Hippocampal formation (tissue), 2 donors: Measurements from ENCODE around the gene BARX1.
"Not testable (repeated sequence)": the region's sequence is repeated elsewhere in the genome, so short reads cannot be mapped to it uniquely, and the experiment has no call there.

Source experiments
- DNase-seq, 2 donors: peaks; one replicate each; lab custom pipeline; 2025; lab: John Stamatoyannopoulos, UW

The BARX1 gene, protein sequence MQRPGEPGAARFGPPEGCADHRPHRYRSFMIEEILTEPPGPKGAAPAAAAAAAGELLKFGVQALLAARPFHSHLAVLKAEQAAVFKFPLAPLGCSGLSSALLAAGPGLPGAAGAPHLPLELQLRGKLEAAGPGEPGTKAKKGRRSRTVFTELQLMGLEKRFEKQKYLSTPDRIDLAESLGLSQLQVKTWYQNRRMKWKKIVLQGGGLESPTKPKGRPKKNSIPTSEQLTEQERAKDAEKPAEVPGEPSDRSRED

DNA sequence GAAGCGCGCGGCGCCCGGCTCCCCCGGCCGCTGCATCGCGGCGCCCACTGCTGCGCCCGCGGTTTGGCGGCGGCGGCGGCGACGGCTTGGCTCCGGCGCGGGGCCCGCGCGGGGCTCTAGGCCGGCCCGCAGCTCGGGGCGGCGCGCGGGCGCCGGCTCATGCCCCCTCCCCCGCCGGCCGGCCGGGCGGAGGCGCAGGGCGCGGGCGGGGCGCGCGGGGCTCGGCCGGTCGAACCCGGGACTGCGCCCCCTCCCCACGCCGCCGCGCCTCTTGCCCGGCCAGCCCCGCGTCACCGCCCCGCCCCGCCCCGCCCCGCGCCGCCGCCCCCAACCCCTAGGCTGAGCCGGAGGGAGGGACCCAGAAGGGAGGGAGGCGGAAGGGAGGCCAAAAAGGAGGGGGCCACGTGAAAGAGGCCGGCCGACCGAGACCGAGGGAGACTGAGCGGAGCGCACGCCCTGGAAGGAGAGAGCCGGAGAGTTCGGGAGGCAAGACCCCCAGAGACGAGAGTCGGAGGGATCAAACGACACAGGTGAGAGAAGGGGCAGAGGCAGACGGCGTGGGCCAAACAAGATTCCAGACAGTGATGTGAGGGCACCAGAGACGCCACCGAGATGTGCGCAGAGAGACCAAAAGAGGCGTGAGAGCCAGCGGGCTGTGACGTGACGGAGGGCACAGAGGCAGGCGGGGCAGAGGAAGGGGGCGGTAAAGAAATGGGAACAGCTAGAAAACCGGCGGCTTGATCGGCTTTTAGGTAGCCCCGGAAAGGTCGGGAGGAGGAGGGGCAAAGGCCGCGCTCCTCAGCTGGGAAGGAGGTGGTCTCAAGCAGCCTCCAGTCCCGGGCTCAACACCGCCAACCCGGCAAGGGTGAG is at the start of gene BARX1:
BARX1 (minus strand) TSS at position 245 of the 870 bp plus-strand sequence; CDS start at position 36, 209 bp downstream.
- DNase-seq, result no peak

DNA sequence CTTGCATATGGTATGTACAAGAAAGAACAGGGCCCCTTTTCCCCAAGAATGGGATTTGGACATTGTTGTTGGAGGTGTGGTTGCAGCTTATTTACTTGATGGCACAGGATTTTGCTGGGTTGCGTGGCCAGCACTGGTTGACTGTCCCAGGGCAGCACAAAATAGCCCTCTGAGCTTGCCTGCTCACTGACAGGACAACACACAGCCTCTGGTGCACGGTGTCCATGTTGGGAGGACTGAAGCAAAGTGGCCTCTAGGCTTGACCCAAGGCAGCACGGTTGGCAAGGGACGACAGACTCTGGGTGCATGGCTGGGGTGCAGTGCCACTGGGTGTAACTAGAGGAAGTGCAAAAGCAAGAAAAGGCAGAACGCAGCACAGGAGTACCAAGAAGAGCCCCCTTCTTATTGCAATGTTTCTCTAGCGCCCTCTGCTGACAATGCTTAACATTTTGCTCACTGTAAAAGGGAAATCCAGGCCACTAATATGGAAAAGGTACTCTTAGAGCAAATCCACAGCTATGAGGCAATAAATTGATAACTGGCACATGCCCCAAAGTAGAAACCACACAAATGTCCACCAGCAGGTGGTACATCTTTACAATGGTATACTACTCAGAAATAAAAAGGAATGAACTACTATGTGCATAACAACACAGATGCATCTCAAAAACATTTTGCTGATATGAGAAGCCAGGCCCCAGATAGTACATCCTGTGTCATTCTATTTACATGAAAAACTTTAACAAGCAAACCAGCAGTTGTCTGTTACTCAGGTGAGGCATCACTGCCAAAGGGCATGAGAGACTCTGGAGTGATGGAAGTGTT is 47.4 kb upstream of the BARX1 start:
- no peak for DNase-seq

DNA sequence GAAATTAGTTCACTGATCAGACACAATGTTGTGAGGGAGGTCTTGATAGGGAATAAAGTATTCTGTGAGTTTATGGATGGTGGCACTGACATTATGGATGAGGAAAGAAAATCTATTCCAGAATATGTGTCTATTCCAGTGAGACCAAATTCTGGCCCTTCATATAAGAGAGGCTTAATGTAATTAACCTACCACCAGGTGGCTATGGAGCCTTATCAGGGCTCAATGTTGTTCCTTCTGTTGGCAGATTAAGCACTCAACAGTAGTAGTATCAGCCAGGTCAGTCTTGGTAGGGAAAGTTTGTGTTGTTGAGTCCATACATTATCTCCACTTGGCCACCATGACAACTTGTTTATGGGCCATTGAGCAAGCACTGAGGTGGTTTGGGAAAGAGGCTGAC is 41.7 kb upstream of the BARX1 start:
- no peak for DNase-seq

DNA sequence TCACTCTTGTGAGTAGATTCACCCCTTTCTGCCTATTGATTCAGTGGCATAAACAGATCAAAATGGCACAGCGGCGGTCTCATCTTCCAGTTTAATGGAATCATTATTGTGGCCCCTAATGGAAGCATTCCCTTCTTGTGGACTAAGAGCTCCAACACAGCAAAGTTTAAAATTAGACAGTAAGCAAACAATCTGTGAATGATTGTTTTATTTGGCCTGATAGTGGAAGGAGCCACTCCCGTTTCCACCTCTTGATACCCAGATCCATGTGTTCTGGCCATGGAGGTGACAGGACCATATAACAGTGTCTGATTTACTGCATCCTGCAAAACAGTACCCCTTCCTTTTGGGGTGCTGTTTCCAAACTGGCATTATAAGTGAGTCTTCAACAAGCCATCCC is 41.2 kb upstream of the BARX1 start:
- no peak for DNase-seq

DNA sequence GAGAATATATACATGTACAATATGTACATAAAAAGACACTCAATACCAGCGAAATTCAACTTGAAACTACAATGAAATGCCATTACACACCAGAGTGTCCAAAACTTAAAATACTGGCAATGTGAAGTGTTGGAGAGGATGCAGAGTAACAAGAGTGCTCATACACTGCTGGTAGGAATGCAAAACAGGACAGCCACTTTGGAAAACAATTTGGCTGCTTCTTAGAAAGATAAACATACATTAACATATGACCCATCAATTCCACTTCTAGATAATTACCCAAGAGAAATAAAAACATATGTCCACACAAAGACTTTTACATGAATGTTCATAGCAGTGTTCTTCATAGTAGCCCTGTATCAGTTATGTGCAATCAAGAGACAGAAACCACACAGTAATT is 39.4 kb upstream of the BARX1 start:
- no peak for DNase-seq

DNA sequence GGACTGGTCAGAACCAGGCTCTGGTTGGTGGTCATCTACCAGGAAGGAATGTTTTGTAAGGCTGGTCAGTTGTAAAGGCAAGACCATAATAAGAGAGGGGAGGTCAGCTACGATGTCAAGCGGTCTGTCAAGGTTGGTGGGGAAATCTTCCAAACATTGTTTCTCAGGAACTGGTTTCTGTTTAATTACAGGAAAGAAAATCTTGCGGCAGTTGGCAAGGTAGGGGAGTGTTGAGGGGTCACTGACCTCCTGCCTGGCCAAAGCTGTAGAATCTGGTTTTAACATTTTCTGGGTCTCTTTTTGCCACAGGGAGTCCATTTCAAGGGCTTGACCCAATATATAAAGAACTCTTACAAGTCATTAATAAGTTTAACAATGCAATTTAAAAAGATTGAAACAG is 39.0 kb upstream of the BARX1 start:
- DNase-seq, result no peak

DNA sequence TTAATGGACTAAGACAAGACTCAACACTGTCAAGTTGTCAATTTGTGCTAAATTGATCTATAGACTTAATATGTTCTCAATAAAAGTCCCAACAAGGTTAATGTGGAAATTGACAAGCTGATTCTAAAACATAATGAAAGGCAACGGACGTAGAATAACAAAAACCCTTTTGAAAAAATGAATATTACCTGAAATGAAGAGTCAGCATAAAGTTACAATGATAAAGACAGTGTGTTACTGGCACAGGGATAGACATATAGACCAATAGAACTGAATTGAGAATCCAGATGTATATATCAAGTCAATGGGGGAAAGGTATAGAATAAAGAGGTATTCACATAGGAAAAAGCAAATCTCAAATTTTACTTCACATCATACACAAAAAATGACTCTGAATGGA is 37.7 kb upstream of the BARX1 start:
- no peak for DNase-seq

DNA sequence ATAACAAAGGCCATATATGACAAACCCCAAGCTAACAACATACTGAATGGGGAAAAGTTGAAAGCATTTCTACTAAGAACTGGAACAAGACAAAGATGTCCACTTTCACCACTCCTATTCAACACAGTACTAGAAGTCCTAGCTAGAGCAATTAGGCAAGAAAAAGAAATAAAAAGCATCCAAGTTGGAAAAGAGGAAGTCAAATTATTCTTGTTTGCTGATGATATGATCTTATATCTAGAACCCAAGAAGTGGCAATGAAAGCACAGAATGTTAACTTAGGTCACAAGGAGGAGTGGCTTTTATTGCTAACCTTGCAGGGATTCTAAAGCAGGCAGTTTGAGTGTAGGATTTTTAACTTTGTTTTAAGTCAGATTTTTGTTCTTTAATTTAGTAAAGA is 35.3 kb upstream of the BARX1 start:
- no peak for DNase-seq

DNA sequence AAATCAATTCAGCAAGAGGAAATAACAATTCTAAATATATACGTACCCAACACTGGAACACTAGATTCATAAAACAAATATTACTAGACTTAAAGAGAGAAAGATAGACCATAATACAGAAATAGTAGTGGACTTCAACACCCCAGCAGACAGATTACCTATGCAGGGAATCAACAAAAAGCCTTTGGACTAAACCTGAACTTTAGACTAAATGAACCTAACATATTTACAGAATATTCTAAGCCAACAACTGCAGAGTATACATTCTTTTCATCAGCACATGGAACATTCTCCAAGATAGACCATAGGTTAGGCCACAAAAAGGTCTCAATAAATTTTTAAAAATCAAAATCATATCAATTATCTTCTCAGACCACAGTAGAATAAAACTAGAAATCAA is 32.9 kb upstream of the BARX1 start:
- no peak for DNase-seq

DNA sequence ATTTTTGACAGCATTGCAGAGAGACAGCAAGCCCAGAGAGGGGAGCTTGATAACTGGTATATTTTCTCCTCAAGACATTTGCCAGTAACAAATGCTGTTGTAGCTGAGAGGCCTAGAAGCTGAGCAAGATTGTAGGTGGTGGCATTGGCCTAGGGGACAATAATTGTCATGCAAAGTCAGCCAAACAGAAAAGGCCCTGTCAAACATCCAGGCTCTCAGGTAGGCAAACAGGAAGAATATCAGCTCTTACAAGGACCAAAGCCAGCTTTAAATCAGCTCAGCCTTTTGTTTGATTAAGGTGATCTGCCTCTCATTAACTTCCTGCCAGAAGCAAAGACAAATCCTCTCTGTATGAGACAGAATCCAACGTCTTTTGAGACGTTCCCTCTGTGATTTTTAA is 29.7 kb upstream of the BARX1 start:
- no peak for DNase-seq

DNA sequence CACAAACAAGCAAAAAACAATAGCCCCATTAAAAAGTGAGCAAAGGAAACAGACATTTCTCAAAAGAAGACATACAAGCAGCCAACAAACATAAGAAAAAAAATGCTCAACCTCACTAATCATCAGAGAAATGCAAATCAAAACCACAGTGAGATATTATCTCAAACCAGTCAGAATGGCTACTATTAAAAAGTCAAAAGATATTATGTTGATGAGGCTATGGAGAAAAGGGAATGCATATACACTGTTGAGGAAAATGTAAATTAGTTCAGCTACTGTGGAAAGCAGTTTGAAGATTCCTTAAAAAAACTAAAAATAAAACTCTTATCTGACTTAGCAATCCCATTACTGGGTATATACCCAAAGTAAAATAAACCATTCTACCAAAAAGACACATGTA is 28.7 kb upstream of the BARX1 start:
- DNase-seq, result no peak

DNA sequence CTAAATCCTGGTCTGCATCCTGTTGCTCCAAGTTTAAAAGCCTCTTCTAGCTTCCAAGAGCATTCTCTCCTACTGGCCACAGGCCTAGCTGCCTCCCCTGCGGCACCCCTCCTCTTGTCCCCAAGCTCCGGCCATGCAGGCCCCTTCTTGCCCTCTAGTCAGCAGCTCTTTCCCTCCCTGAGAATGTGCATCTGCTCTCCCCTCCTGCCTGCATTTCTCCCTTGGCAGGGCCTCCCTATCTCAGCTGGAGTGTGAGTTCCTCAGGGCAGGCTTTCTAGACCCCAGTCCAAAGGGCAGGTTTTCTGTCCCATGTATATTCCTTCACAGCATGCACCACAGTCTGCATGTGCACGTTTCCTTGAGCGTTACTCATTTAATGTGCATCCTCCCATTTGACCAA is 24.6 kb upstream of the BARX1 start:
- DNase-seq, result no peak

DNA sequence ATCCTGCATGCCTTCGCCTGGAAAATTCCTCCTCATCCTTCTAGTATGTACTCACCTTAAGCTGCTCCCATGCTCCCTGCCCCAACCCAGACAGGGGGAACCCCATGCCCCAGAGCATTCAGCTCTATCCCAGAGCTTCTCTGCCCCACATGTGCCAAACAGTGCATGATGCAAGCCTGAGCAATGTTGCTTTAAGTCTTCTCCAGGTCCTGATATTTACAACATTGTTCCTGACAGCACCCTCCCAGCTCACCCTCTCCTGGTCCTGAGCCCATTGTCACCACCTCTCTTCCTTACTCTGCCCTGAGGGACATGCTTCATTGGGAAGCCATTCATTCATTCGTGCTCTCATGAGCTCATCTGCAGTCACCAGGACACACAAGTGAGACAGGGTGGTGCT is 23.4 kb upstream of the BARX1 start:
- no peak for DNase-seq

DNA sequence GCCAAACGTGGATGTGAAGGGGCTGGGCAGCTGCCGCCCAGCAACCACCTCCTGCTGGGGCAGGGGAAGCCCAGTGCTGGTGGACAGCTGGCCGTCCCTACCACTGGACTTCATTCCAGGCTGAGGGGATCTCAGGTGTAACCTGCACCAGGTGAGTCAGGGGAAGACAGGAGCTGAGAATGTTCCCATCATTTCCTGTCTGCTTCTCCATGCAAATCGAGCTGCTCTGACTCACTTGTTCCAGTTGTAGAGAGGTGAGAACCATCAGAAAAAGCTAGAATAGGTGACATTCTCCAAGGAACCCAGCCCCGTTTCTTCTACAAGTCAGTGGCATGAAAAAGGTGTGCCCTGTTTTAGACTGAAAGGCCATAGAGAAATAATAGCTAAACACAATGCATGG is 21.8 kb upstream of the BARX1 start:
- no peak for DNase-seq

DNA sequence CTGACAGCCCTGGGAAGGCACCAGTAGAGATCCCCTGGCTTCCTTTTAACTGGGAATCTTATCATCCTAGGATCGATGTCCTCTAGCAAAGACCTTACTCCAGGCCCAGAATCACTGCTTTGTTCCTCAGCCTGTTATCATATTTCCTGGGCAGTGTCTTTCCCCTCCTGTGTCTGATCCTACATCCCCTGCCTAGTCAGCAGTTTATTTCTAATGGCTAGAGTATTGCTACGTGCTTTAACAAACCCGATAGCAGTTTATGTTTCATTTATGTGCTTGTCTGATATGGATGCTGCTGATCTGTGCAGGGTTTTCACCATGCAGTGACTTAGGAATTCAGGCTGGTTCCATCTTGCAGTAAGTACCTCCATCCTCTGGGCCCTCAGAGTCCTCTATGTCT is 20.9 kb upstream of the BARX1 start:
- no peak for DNase-seq

DNA sequence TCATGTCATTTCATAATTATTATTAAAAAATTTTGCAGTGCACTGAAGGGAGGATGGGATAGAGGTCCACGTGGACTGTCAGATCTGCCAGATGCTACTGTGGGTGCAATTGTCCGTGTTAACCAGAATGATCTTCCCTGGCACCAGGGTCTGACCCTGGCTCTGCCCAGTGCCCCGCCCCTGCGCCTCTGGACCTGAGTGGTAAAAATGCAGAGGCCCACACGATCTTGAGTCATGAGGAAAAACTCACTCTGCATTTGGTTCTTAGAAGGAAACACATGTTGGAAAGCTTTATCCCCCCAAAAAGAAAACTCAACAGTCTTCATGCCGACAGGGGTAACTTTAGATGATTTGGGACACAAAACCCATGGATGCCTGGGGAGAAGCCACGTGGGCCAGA is 20.1 kb upstream of the BARX1 start:
- DNase-seq, result no peak

DNA sequence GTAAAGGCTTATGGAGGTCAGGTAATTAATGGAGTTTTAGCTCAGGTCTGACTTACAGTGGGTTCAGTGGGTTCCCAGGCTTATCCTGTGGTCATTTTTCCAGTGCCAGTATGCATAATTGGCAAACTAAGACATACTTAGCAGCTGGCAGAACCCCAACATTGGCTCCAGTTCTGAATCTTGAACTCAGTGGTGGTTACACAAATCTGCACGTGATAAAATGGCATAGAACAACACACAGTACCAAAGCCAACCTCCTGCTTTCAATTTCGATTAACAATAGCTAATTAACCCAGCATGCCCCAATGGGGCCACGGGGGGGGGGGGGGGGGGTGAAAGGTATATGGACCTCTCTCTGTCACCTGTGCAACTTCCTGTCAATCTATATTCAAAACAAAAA is 19.0 kb upstream of the BARX1 start:
- DNase-seq, result no peak

DNA sequence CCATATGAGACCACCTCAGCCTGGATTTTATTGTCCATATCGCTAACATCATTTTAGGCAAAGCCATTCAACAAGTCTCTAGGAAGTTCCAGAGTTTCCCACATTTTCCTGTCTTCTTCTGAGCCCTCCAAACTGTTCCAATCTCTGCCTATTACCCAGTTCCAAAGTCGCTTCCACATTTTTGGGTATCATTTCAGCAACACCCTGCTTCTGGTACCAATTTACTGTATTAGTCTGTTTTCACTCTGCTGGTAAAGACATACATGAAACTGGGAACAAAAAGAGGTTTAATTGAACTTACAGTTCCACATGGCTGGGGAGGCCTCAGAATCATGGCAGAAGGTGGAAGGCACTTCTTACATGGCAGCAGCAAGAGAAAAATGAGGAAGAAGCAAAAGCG is 17.5 kb upstream of the BARX1 start:
- not testable (repeated sequence) for DNase-seq

DNA sequence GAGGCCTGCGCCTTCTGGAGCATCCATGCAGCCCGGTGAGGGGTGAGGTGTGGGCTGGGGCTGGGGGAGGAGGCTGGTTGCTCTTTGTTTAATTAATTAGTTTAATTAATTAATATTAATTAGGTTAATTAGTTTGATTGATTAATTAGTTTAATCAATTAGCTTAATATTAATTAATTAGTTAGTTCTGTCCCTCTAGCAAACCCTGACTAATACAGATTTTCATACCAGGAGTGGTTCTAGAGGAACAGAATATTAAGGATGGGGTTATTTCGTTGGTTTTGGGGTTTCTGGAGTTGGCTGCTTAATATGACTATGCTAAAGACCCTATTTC is 14.1 kb upstream of the BARX1 start:
- DNase-seq, result no peak

DNA sequence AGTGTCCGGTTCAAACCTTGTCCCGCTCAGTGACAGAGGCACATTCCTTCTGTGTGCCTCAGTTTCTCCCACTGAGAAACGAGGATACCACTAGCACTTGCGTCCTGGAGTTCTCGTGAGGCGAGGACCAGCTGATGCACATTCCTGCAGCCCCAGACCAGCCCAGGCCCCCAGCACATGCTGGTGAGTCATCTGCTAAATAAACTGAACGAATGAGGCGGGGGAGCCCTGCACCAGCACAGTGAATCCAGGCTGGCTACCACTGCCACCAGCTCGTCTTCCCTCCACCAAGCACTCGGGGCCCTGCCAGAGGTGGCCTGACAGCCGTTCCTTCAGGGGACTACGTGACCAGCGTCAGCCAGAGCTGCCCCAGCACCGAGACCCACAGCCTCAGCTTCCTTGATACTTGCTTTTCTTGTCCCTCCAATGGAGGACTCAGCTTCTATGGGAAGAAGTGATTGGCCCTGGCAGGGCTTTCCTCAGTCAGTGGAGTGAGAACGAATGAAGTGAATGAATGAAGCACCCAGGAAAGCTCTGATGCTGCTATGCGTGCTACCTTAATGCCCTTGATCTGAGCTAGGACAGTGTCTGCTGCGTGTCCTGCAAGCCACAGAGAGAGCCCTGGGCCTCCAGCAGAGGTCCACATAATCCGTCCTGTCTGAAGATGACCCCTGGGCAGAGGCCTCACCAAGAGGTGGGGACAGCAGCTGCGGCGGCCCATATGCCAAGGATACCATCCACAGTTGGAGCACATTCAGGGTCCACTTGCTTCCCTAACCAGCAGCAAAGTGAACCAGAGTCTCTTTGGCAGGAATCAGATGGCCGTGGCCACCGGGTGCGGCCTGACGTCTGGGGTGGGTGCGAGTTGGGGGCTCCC is 13.5 kb upstream of the BARX1 start:
- no peak for DNase-seq

DNA sequence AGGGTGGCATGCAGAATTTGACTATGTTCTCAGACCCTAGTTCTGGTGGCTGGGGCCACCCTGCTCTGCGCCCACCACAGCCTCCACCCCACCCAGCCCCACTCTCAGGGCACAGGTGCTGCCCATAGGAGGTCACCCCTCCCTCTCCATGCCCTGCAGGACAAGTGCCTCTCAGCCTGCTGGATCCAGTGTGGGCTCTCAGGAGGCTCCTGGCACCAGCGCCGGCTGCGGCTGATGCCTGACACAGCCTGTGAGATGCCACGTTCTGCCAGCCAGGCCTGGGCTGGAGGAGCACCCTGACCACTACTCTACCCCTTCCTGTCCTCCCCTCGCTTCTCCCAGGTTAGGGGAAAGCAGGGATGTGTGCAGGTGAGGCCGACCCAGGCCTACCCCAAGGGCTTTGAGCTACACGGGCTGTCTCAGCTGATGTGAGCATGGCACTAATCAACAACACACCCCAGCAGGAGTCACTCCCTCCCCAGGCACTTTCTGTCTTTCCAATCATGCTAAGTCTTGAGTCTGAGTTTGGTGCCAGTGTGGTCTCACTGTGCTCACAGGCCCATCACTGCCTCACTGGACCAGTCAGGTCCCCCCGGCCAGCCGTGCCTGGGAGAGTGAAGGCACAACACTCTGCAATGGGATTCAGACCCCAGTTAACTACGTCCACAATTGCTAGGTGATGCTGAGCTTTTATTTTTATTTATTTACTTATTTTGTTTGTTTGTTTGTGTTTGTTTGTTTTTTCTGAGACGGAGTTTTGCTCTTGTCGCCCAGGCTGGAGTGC is 12.1 kb upstream of the BARX1 start:
- no peak for DNase-seq
